Ammon's horn (tissue), 1 donor: ENCODE data around the gene SIPA1.

Experiments used
- DNase-seq: peaks from one replicate; pipeline ENCODE4 v3.0.0-alpha.2; 2016; ENCODE audit warnings: low spot score

Gene SIPA1

DNA sequence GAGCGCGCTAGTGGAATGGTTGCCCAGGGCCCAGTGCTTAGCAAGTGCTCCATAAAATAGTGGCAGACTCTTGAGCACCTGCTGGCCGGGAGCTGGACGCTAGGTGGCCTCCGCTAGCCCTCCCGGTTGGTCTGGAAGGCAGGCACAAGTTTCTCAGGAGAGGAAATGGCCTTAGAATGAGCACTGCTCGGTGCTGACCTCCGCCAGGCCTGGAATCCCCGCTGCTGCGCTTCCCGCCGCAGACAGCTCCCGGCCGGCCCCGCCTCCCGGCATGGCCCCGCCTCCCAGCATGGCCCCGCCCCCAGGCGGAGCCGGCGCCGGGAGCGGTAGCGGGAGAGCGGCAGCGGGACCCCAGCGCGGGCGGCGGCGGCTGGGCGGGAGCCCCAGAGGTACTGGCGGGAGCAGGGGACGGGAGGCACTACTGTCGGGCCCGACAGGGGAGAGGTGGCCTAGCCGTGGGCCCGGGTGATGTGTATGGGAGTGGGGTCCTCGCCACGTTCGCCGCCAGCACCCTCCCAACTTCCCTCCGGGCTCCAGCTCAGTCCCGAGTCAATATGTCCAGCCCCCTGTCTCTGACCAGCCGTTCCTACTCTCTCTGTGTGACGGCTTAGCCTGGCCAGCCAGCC is at the start of gene SIPA1:
TSS of gene SIPA1 (plus strand) at position 308 of the 626 bp plus-strand sequence. CDS start 2,821 bp downstream, outside the sequence.
- DNase-seq: peak; percentile 81

GRCh38 chr11:65588199-65589054 is 49.5 kb upstream of the SIPA1 start:
- DNase-seq: no peak

GRCh38 chr11:65589444-65590239 is 48.3 kb upstream of the SIPA1 start:
- DNase-seq: no peak

DNA sequence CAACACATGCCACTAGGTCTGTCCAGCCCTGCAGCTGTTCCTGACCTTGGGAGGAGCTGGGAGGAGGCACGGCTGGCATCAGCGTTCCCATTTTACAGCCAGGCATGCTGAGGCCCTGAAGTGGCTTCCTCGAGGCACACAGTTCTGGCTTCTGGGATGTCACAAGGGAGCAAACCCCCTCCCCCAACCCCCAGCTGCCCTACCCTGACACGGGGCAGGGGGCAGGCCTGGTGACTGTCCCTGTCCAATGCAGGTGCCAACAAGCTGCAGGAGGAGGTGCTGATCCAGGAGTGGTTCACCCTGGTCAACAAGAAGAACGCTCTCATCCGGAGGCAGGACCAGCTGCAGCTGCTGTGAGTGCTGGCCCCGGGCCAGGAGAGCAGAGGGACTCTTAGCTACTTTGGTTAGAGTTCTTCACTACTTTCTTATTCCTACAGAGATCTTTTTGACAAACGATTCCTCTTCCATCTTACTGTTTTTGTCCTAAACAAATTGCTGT is 47.6 kb upstream of the SIPA1 start:
- DNase-seq: no peak

DNA sequence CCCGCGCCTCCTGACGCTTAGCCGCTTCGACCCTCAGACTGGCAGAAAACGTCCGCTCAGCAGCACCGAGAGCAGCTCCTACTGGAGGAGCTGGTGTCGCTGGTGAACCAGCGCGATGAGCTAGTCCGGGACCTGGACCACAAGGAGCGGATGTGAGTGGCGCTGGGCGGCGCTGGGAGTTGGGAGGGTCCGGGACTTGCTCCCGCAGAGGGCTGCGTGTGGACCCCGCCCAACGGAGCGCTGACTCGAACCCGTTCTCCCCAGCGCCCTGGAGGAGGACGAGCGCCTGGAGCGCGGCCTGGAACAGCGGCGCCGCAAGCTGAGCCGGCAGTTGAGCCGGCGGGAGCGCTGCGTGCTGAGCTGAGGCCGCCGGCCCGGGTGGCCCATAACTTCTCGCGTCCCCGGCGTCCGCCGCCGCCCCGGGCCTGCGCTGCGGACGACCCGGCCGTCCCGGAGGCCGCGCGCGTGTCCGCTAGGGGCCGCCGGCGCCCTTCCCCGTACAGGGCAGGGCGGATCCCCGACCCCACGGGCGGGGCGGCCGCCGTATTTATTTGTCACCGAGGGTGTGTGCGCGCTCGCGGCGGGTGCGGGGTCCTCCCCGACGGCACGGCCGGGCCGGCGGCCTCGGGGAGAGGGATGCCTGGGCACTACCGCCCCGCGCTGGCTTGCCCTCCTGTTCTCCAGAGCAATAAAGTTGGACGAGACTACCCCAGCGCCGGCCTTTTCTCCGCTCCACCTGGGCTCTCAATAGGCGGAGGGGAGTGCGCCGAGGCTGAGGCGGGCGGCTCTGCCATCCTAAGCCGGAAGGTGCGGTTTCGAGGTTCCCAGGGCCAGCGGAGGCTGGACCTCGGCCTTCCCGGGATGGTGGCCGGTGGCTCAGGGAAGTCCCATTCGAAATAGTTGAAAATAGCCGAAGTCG is 45.7 kb upstream of the SIPA1 start:
- no peak for DNase-seq

DNA sequence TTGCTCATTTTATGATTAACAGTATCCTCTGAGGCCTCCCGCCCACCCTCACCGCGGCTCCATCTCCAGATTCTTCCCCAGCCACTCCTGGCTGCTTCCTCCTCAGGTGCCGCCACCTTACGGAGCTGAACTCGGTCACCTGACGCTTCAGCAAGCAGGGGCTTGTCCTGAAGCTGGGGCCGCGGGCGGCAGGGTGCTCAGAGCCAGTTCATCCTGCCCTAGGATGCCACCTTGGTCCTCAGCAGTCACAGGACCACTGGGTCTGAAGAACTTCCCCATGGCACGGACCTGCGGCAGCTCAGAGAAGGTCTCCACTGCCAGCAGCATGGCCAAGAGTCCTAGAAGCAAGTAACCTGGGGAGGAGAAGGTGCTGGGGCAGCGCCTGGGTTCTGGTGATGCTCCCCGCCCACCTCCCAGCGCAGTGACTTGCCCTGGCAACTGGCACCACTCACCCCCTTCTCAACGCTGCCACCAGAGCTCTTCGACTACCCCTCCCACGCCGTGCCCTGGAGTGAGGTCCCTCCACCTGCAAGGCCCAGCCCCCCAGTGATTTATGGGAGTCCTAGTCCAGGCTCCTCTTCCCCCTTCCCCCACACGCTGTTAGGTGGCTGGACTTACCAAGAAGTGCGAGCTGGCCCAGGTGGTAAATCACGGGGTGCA is 44.9 kb upstream of the SIPA1 start:
- DNase-seq: no peak

GRCh38 chr11:65593518-65594414 is 44.1 kb upstream of the SIPA1 start:
- DNase-seq: peak; percentile 81

DNA sequence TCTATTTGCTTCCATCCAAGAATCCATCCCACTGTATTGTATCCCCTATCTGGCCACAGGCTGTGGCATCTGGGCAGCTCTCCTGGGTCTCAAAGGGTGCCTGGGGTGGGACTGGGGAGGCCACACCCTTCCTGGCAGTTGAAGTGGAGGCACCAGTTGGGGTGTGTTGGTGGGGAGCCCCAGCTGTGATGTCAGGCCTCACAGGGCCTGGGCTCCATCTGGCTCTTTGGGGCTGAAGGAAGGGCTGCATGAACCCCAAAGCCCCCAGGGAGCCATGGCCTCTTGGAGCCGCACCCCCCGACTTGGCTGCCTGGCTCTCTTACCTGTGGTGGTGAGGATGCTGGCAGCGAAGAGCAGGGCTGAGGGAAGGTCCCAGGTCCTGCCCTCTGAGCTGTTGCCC is 42.8 kb upstream of the SIPA1 start:
- no peak for DNase-seq

DNA sequence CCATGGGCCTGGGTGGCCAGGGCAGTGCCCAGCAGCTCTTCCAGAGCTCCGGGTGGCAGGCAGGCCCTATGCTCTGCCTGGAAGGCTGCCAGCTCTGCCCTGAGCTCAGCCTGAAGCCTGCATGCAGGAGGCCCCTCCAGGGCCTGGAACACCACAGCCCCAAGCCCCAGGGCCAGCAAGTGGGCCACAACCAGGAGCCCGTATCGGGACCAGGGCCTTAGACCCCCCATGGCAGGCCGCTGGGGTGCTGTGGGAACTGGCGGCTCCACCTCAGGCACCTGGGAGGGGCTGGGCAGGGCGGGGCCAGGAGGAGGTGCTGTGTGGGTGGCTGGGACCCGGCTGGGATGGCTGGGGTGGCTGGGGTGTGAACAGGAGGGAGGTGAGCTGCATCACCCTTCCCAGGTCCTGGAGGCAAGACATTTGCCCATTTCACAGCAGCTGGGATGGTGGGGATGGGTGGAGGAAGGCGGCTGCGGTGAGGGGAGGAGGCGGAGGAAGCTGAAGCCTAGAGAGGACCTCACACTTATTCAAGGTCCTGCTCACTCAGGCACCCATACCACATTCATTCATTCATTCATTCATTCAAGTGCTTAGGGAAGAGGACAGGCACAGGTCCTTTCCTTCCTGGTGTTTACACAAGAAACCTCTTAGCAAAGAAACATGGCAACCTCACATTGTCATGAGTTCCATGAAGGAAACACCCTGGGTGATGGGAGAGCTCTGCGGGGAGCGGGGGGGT is 42.2 kb upstream of the SIPA1 start, which contains the start of gene KCNK7:
TSS of gene KCNK7 (minus strand) at position 258 of the 739 bp plus-strand sequence. CDS start at position 230, 28 bp downstream.
- no peak for DNase-seq

GRCh38 chr11:65596520-65596919 is 41.4 kb upstream of the SIPA1 start:
- no peak for DNase-seq

- no peak for DNase-seq
These were observed 39.6 kb upstream of the SIPA1 start for GRCh38 chr11:65598258-65598699.

- DNase-seq: no peak
These were observed 38.5 kb upstream of the SIPA1 start for GRCh38 chr11:65599216-65599954.

- no peak for DNase-seq
These were observed 38.0 kb upstream of the SIPA1 start for GRCh38 chr11:65599955-65600246.

DNA sequence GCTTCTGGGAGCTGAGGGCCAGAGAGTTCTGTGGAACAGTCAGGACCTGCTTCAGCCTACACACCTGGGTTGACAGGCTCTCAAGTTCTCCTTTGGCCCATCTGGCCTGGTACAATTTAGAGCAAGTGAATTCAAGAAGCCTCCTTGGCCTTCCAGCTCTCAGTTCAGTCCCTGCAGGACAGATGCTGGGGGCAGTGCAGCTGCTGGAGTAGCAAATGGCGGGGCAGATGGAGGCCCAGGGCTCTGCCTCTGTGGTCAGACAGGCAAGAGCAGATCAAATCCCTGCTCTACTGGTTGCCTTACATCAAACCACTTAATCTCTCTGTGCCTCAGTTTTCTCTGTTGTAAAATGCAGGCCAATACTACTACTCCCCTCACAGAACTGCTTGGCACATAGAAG is 33.6 kb upstream of the SIPA1 start:
- no peak for DNase-seq

GRCh38 chr11:65606876-65607613 is 30.9 kb upstream of the SIPA1 start:
- peak; percentile 97 for DNase-seq

DNA sequence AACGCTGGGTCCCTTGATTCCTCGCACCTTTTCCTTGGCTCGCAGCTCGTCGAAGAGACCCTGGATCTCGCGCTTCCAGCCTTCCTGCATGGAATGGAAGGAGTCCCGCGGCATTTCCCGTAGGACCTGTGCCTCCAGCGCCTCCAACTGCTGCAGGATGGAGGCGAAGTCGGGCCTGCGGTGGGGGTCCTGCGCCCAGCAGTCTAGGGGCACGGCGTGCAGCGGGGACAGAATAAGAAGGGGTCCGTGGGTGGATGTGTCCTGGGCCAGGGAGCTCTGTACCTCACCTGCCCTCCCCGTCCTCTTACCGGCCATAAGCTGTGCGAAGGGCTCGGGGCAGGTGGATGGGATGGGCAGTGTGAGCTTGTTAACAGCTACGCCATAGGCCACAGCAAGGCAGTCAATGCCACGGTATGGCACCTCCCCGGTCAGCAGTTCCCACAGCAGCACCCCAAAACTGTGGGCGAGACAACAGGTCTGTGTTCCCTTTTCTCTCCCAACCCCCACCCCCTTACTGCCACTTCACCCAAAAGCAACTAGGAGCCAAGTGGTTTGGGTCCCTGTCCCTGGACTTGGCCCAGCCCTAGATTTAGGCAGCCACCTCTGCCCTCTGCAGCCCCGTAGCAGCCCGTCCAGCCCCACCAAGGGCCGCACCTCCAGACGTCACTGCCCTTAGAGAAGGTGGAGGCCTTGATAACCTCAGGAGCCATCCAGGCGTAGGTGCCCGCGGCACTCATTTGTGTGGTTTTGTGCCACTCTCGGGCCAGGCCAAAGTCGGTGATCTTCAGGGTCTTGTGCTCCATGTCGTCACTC is 30.1 kb upstream of the SIPA1 start:
- DNase-seq: no peak

GRCh38 chr11:65609229-65609628 is 28.7 kb upstream of the SIPA1 start:
- DNase-seq: no peak
